ENCODE measurements around the gene NFATC2. TPM values are rescaled to one million over a fixed set of nuclear protein-coding genes. Genes with fewer than 3 reads are reported as not detected.

NFATC2 gene
- total RNA-seq, 1 donor from 2014 or later = 7.6 TPM

DNA sequence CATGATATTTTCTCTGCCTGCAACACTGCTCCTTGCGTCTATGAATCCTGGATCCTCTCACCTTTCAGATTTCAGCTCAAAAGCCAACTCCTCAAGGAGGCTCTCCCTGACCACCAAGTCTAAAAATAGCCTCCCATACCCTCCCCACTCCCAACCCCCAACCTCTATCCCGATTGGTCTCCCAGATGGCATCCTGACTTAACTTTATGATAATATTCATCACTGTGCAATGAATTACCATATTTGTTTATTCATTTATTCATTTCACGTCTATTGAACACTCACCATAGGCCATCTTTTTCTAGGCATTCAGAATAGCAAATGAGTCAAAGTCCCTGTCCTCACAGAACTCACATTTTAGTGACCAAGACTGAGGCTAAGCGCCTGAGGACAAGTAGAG, 42.6 kb upstream of the NFATC2 start:
- H3K27ac ChIP-seq = no peak overlapping the region
- DNase-seq (no peak), ATAC-seq (no peak)
- no peaks in the 10 kb centered on the region for H3K27me3 ChIP-seq
- H3K4me3 ChIP-seq = no peak overlapping the region
- no peaks in the 10 kb centered on the region for H3K9me3 ChIP-seq
- no peaks in the 10 kb centered on the region for H3K4me1 ChIP-seq
- intact Hi-C loops (cut with DNase I) = no loop called here
- no peaks in the 10 kb centered on the region for H3K36me3 ChIP-seq
- TF ChIP-seq, protein P1, sequence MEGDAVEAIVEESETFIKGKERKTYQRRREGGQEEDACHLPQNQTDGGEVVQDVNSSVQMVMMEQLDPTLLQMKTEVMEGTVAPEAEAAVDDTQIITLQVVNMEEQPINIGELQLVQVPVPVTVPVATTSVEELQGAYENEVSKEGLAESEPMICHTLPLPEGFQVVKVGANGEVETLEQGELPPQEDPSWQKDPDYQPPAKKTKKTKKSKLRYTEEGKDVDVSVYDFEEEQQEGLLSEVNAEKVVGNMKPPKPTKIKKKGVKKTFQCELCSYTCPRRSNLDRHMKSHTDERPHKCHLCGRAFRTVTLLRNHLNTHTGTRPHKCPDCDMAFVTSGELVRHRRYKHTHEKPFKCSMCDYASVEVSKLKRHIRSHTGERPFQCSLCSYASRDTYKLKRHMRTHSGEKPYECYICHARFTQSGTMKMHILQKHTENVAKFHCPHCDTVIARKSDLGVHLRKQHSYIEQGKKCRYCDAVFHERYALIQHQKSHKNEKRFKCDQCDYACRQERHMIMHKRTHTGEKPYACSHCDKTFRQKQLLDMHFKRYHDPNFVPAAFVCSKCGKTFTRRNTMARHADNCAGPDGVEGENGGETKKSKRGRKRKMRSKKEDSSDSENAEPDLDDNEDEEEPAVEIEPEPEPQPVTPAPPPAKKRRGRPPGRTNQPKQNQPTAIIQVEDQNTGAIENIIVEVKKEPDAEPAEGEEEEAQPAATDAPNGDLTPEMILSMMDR (IDR thresholded peaks at IDR 0.05) = no peak

DNA sequence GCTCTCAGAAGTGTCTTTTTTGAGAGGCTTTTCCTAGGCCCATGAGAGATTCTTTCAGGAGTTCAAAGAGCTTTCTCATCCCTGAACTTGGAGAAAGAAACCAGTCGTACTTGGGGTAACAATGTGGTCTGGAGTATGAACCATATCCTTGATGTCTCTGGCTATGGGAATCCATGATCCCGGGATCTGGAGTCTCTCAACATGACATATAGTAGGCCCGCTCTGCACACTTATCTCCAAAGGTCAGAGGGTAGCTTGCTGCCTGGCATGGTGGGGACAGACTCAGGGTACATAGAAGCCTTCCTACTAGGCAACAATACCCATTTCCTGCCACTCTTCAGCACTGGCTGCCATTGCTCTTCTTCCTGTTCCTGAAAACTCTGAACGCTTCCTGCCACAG, 42.2 kb upstream of the NFATC2 start:
- no peaks in the 10 kb centered on the region for H3K36me3 ChIP-seq
- intact Hi-C loops (cut with DNase I) = no loop called here
- H3K27ac ChIP-seq = no peak overlapping the region
- H3K9me3 ChIP-seq = no peaks in the 10 kb centered on the region
- H3K4me1 ChIP-seq = no peaks in the 10 kb centered on the region
- no peak overlapping the region for H3K4me3 ChIP-seq
- H3K27me3 ChIP-seq = no peaks in the 10 kb centered on the region
- no peak for DNase-seq
- TF ChIP-seq, protein P1 (IDR thresholded peaks at IDR 0.05) = no peak
- ATAC-seq = peak; percentile 16

DNA sequence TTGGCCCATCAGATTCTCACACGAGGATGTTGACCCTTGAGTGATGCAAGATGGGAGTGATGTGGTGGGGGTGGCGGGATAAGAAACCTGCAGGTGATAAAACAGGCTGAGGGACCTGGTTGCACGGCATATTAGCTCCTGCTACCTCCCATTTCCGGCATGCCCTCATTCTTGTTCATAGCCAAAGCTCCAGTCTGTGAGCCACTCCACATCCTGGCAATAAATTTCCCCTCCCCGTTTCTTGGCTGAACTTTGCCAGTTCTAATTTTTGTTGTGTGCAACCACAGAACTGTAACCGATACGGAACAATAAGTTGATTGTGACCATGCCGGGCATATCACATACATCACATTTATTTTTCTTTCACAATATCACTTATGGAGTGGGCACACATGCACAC, 41.6 kb upstream of the NFATC2 start:
- TF ChIP-seq, protein P1 (IDR thresholded peaks at IDR 0.05) = no peak
- ATAC-seq (no peak), DNase-seq (no peak)
- Histone ChIP-seq H3K36me3 (no peaks in the 10 kb centered on the region), H3K27me3 (no peaks in the 10 kb centered on the region), H3K4me1 (no peaks in the 10 kb centered on the region), H3K4me3 (no peak overlapping the region), H3K9me3 (no peaks in the 10 kb centered on the region), H3K27ac (no peak overlapping the region)
- intact Hi-C loops (cut with DNase I) = no loop called here

DNA sequence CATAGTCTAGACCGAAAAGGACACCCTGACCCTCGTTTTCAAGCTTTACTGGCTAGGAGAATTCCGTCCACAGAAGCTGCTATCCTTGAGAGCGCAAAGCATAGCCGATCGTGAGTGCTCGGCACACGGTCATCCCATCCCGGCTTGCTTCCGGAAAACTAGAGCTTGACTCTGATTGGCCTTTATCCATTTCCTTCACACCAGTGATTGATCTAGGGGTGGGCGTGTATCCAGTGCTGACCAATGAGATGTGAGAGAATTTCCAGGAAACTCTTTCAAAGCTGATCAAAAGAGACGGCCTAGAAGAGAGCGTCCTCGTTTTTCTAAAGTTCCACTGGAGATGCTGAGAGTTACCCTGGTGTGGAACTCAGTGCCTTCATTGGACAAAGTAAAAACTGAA, 41.0 kb upstream of the NFATC2 start:
- Histone ChIP-seq H3K9me3 (no peaks in the 10 kb centered on the region), H3K4me3 (no peak overlapping the region), H3K27me3 (no peaks in the 10 kb centered on the region), H3K4me1 (no peaks in the 10 kb centered on the region), H3K36me3 (no peaks in the 10 kb centered on the region), H3K27ac (no peak overlapping the region)
- no peak for DNase-seq
- TF ChIP-seq, protein P1 (IDR thresholded peaks at IDR 0.05) = no peak
- intact Hi-C loops (cut with DNase I) = no loop called here
- no peak for ATAC-seq

DNA sequence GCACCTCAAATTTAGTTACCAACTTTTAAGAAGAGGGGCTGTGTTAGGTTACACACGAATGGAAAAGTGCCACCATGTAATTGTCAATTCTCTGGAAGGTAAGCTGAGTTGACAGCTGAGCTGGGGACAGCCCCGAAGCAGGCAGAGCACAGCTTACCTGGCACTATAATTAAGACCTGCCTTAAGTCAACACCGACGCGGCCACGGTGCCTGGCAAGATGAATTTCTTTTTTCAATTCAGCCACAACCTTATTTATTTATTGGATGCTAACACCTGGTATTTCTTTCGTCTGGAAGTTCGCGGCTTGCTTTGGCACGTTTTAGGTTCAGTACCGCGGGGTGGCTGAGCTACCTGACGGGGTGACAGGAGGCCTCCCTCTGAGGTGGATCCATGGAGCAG, 40.6 kb upstream of the NFATC2 start:
- no peaks in the 10 kb centered on the region for H3K4me1 ChIP-seq
- no peak overlapping the region for H3K4me3 ChIP-seq
- DNase-seq = no peak
- no peak for ATAC-seq
- H3K27ac ChIP-seq = no peak overlapping the region
- H3K36me3 ChIP-seq = no peaks in the 10 kb centered on the region
- no peaks in the 10 kb centered on the region for H3K9me3 ChIP-seq
- TF ChIP-seq, protein P1 (IDR thresholded peaks at IDR 0.05) = no peak
- intact Hi-C loops (cut with DNase I) = no loop called here
- H3K27me3 ChIP-seq = no peaks in the 10 kb centered on the region

DNA sequence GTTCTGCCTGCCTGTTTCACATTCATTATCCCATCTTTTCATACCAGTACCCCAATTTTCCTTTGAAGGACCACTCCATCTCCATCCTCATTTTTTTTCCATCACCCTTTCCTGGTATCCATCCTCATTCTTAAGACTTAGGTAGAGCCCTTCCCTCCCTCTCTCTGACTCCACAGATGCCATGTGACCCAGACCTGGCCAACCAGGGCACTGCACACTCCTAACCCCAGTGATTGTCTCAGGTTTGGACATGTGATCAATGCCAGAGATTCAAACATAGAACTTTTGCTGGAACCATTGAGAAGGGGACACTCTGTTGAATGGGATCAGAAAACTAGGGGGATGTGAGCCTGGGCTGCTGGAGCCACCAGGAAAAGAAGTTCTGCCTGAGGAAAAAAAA, 39.1 kb upstream of the NFATC2 start:
- Histone ChIP-seq H3K36me3 (no peaks in the 10 kb centered on the region), H3K4me3 (no peak overlapping the region), H3K4me1 (no peaks in the 10 kb centered on the region), H3K27me3 (no peaks in the 10 kb centered on the region), H3K9me3 (no peaks in the 10 kb centered on the region), H3K27ac (no peak overlapping the region)
- intact Hi-C loops (cut with DNase I) = no loop called here
- DNase-seq (no peak), ATAC-seq (no peak)
- TF ChIP-seq, protein P1 (IDR thresholded peaks at IDR 0.05) = no peak

Data from upper lobe of right lung (tissue), 1 donor.